Activated B cell treated with CpG ODN at 0.5 μM for 24 hours (primary cell): Measurements from ENCODE around the gene GPR55. TPM values are rescaled to one million over a fixed set of nuclear protein-coding genes. Genes with fewer than 3 reads are reported as not detected.

Experiments
- ATAC-seq: fragments of 200-7000 bp; cut with Tn5 transposase; one replicate; pipeline ENCODE4 v1.10.0; 2021; ENCODE audit warnings: low read depth, mild to moderate bottlenecking, moderate library complexity
- CTCF ChIA-PET: fragments of 350-600 bp; sonication (Branson Sonifier 250); formaldehyde crosslinking; loops from one replicate; lab custom pipeline; 2021; ENCODE audit warnings: antibody characterized with exemption; lab: Charles Lee
- POLR2A ChIA-PET: fragments of 350-600 bp; sonication (Branson Sonifier 250); formaldehyde crosslinking; loops from one replicate; lab custom pipeline; 2021; ENCODE audit warnings: antibody characterized with exemption; lab: Charles Lee
- DNase-seq: peaks from one replicate; pipeline ENCODE4 v3.0.0; 2022
- H3K27ac Mint-ChIP-seq: one replicate; pipeline ENCODE4 v1.8.0; 2020; ENCODE audit warnings: mixed read lengths
- H3K27me3 Mint-ChIP-seq: one replicate; pipeline ENCODE4 v1.8.0; 2021; ENCODE audit warnings: mixed read lengths
- H3K36me3 Mint-ChIP-seq: one replicate; pipeline ENCODE4 v1.8.0; 2021; ENCODE audit warnings: low read depth, mixed read lengths
- H3K4me1 Mint-ChIP-seq: one replicate; pipeline ENCODE4 v1.8.0; 2021; ENCODE audit warnings: mixed read lengths
- H3K4me3 Mint-ChIP-seq: one replicate; pipeline ENCODE4 v1.8.0; 2020; ENCODE audit warnings: mild to moderate bottlenecking, mixed read lengths
- H3K9me3 Mint-ChIP-seq: one replicate; pipeline ENCODE4 v1.8.0; 2020; ENCODE audit warnings: mixed read lengths
- CTCF ChIP-seq: fragments of 200-600 bp; IDR thresholded peaks from one replicate; pipeline ENCODE4 v1.8.0; 2022; ENCODE audit warnings: antibody characterized with exemption, mild to moderate bottlenecking
- intact Hi-C: fragments of 100-400 bp; cut with micrococcal nuclease; formaldehyde crosslinking; loops from one replicate; pipeline ENCODE4 v1.15.1; 2024
- total RNA-seq: library from RNA; stranded (reverse); gene quantifications from 2 replicates; pipeline ENCODE4 v1.2.3, GENCODE V29; 2022

Gene GPR55
- total RNA-seq, 1 donor from 2014 or later: 6.3 TPM

GRCh38 chr2:230934231-230935129, 9.4 kb upstream of the GPR55 start:
- Mint-ChIP-seq H3K4me3 (no peak overlapping the region), H3K9me3 (peaks cover 7% of the 10 kb centered on the region), H3K27ac (no peak overlapping the region), H3K27me3 (peaks cover 2% of the 10 kb centered on the region), H3K4me1 (no peaks in the 10 kb centered on the region), H3K36me3 (no peaks in the 10 kb centered on the region)
- intact Hi-C loops: no loop called here
- ATAC-seq: no peak
- TF ChIP-seq CTCF: no peak
- no peak for DNase-seq
- POLR2A ChIA-PET: no interaction called here
- CTCF ChIA-PET: no interaction called here

- H3K36me3 Mint-ChIP-seq: no peaks in the 10 kb centered on the region
- ChIA-PET POLR2A (no interaction called here), CTCF (no interaction called here)
- no peak for TF ChIP-seq CTCF
- no peak for DNase-seq
- no peak overlapping the region for H3K27ac Mint-ChIP-seq
- intact Hi-C loops: no loop called here
- ATAC-seq: no peak
- H3K9me3 Mint-ChIP-seq: peaks cover 7% of the 10 kb centered on the region
- H3K4me3 Mint-ChIP-seq: no peak overlapping the region
- no peaks in the 10 kb centered on the region for H3K27me3 Mint-ChIP-seq
- no peaks in the 10 kb centered on the region for H3K4me1 Mint-ChIP-seq
Observed at GRCh38 chr2:230933521-230934180, 8.6 kb upstream of the GPR55 start.

GRCh38 chr2:230932556-230933511, 7.8 kb upstream of the GPR55 start:
- ATAC-seq (no peak), DNase-seq (no peak)
- H3K9me3 Mint-ChIP-seq: peaks cover 7% of the 10 kb centered on the region
- intact Hi-C loops: no loop called here
- no peaks in the 10 kb centered on the region for H3K36me3 Mint-ChIP-seq
- no peak for TF ChIP-seq CTCF
- POLR2A ChIA-PET: no interaction called here
- H3K4me3 Mint-ChIP-seq: no peak overlapping the region
- no peaks in the 10 kb centered on the region for H3K4me1 Mint-ChIP-seq
- H3K27ac Mint-ChIP-seq: no peak overlapping the region
- H3K27me3 Mint-ChIP-seq: no peaks in the 10 kb centered on the region
- CTCF ChIA-PET: no interaction called here

- ChIA-PET CTCF (no interaction called here), POLR2A (no interaction called here)
- peaks cover 7% of the 10 kb centered on the region for H3K9me3 Mint-ChIP-seq
- no peak overlapping the region for H3K27ac Mint-ChIP-seq
- TF ChIP-seq CTCF: no peak
- DNase-seq (no peak), ATAC-seq (no peak)
- no peaks in the 10 kb centered on the region for H3K27me3 Mint-ChIP-seq
- intact Hi-C loops: no loop called here
- no peaks in the 10 kb centered on the region for H3K4me1 Mint-ChIP-seq
- no peaks in the 10 kb centered on the region for H3K36me3 Mint-ChIP-seq
- H3K4me3 Mint-ChIP-seq: no peak overlapping the region
Observed at GRCh38 chr2:230931556-230932231, 6.7 kb upstream of the GPR55 start.
